ENCODE measurements around the gene OPTN. TPM values are rescaled to one million over a fixed set of nuclear protein-coding genes. Genes with fewer than 3 reads are reported as not detected.
A peak's percentile ranks its signal among the peaks of the same experiment; 100 is the strongest.

The OPTN gene
- total and polyA plus RNA-seq, 4 donors = 54.3 to 68.5 (median 61.0) TPM

DNA sequence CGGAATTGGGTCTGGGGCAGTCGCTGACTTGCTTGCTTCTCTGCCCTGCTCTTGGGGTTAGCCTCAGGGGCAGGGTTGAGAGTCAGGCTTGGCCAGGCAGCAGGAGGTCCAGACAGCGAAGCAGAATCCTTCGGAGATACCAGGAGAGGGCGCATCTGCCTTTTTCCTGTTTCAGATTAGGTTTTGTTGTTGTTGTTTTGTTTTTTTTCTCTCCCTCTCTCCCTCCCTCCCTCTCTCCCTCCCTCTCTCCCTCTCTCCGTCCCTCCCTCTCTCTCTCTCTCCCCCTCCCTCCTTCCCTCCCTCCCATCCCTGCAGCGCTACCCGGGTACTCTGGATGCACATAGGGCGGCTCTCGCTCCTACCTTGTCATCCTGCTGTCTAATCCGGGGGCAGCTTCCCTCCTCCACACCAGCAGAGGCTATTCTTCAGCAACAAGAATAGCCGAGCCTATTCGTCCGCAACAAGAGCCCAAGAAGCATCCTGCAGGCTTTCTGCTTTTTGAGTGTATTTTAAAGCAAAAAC is 758 bp upstream of the OPTN start:
- peak overlapping the region; percentile 81 for H3K27ac ChIP-seq (ENCODE audit: low read depth, low read length)
- WGBS (ENCODE audit: insufficient coverage) = 4% methylated on average over 7 of the region's 14 CpGs

DNA sequence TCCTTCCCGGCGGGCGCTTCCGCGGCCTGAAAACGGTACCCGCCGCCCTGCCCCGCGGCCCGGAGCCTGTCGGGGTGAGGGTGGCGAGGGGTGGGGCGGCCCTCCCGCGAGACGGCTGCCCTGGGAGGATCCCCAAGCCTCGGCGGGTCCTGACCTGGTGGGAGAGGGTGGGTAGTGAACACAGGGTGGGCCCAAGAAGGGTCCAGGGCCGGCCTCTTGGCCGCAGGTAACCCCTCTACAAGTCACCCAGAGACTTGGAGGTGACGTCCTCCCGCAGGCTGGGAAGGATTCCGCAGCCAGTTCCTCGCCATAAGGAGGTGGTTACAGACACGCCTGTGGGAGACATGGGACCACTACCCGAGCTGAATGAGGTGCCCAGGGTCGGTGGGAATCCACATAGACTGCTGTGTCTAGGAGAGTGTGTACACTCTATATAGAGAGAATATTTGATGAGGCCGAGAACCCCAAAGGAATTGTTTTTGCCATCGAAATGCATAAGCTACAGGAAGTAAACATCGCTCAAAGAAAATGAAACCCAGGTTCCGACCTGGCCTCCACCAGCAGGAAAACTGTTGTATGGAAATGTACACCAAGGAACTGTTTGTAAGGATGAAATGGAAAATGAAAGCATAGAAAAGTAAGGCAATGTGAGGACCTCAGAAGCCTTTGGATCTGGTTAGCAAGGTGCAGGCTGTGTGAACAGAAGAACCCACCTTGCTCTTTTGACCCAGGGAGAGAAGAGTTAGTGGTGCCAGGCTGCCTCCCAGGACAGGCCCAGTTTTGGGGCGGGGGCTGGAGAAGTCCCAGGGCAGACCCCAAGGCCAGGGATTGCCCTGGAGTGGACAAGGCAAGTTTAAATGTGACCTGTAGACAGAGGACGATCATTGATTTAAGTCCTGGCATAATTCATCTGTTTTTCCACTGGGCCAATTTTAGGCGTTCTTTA is 659 bp downstream of the OPTN start:
- Histone ChIP-seq H3K4me1 (ENCODE audit: control insufficient read depth, insufficient read depth, low read length) (peaks cover 26% of the 10 kb centered on the region), H3K36me3 (ENCODE audit: control insufficient read depth, insufficient read depth, low read length) (no peaks in the 10 kb centered on the region), H3K4me3 (ENCODE audit: low read depth, low read length) (peak overlapping the region; percentile 81), H3K27me3 (ENCODE audit: control insufficient read depth, insufficient read depth, low read length) (no peaks in the 10 kb centered on the region), H3K27ac (ENCODE audit: low read depth, low read length) (peak overlapping the region; percentile 47), H3K9me3 (ENCODE audit: control insufficient read depth, insufficient read depth, low read length) (no peaks in the 10 kb centered on the region)
- WGBS (ENCODE audit: insufficient coverage) = 14% methylated on average over 28 of the region's 35 CpGs
- DNase-seq (ENCODE audit: low read depth in 4 of 6, low spot score in 6 of 6) = peak in 2 of 6 donors; percentile 54 to 65

More for the DNA sequence above, 758 bp upstream of the OPTN start:
- DNase-seq (ENCODE audit: low read depth in 4 of 6, low spot score in 6 of 6) = peak in 5 of 6 donors; percentile 43 to 95 (median 56)
- no peaks in the 10 kb centered on the region for H3K9me3 ChIP-seq (ENCODE audit: control insufficient read depth, insufficient read depth, low read length)
- H3K36me3 ChIP-seq (ENCODE audit: control insufficient read depth, insufficient read depth, low read length) = no peaks in the 10 kb centered on the region
- H3K4me1 ChIP-seq (ENCODE audit: control insufficient read depth, insufficient read depth, low read length) = peaks cover 26% of the 10 kb centered on the region
- H3K27me3 ChIP-seq (ENCODE audit: control insufficient read depth, insufficient read depth, low read length) = no peaks in the 10 kb centered on the region
- H3K4me3 ChIP-seq (ENCODE audit: low read depth, low read length) = peak overlapping the region; percentile 81

DNA sequence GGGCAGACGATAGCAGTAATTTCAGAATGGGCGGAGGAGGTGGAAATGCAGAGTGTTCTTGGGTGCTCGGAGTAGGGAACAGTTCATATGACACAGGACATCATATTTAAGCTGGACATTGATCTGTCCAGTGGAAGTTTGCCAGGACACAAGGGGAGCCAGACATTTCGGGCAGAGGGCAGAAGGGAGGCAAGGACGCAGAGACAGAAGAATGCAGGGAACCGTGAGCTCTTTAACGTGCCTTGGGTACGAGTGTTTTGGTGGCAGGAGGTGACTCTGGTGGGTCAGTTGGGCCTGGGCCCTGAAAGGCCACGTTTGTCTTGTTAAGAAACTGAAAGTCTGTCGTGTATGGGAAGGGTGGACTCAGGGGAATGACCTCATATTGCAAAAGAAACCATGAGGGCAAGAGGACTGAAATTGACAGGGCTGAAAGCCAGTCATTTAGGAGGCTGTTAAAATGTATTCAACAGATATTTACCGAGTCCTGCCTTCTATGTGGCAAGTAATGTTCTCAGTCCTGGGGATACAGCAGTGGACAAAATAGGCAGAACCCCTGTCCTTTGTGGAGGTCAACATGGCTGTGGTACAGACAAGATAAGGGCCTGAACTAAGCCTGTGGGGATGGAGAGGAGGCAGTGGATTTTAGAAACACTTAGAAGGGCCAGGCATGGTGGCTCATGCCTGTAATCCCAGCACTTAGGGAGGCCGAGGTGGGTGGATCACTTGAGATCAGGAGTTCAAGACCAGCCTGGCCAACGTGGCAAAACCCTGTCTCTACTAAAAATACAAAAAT is 2.2 kb downstream of the OPTN start:
- H3K9me3 ChIP-seq (ENCODE audit: control insufficient read depth, insufficient read depth, low read length) = no peaks in the 10 kb centered on the region
- H3K4me3 ChIP-seq (ENCODE audit: low read depth, low read length) = no peak overlapping the region
- WGBS (ENCODE audit: insufficient coverage) = 63% methylated on average over 11 of the region's 13 CpGs
- no peaks in the 10 kb centered on the region for H3K27me3 ChIP-seq (ENCODE audit: control insufficient read depth, insufficient read depth, low read length)
- DNase-seq (ENCODE audit: low read depth in 4 of 6, low spot score in 6 of 6) = no peak
- H3K36me3 ChIP-seq (ENCODE audit: control insufficient read depth, insufficient read depth, low read length) = no peaks in the 10 kb centered on the region
- no peak overlapping the region for H3K27ac ChIP-seq (ENCODE audit: low read depth, low read length)
- peaks cover 26% of the 10 kb centered on the region for H3K4me1 ChIP-seq (ENCODE audit: control insufficient read depth, insufficient read depth, low read length)

DNA sequence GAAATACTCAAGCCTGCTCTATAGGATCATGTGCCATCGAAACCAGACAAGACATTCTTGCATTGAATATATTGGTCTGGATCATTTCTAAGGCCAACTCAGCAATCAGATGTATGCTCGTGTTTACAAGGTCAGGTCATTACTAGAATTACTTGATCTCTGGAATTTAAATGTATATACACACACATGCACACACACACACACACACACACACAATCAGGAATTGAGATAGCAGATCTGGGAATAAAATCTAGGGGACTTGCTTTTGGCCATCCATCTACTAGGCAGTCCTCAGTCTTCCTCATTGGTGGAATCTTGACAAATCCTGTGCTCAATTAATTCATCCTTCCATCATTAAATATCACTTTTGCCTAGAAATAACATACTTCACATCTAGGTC is 3.6 kb downstream of the OPTN start:
- DNase-seq (ENCODE audit: low read depth in 4 of 6, low spot score in 6 of 6) = no peak
- H3K9me3 ChIP-seq (ENCODE audit: control insufficient read depth, insufficient read depth, low read length) = no peaks in the 10 kb centered on the region
- H3K4me3 ChIP-seq (ENCODE audit: low read depth, low read length) = no peak overlapping the region
- WGBS (ENCODE audit: insufficient coverage) = 100% methylated on average over 1 of the region's 2 CpGs
- H3K27ac ChIP-seq (ENCODE audit: low read depth, low read length) = no peak overlapping the region
- H3K4me1 ChIP-seq (ENCODE audit: control insufficient read depth, insufficient read depth, low read length) = peaks cover 19% of the 10 kb centered on the region
- H3K36me3 ChIP-seq (ENCODE audit: control insufficient read depth, insufficient read depth, low read length) = no peaks in the 10 kb centered on the region
- no peaks in the 10 kb centered on the region for H3K27me3 ChIP-seq (ENCODE audit: control insufficient read depth, insufficient read depth, low read length)

DNA sequence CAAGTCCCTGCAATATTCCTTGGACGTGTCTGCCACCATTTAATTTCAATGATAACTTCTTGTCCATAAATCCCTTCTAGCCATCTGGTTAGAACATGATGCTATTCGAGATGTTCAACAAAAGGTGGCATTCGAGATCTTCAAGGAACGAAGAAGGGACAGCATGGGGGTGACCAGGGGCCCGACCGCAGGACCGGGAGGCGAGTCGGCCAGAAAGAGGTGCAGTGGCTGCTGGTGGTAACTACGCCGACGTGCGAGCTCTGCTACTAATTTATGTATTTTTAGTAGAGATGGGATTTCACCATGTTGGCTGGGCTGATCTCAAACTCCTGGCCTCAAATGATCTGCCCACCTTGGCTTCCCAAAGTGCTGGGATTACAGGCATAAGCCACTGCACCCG is 4.7 kb downstream of the OPTN start:
- Histone ChIP-seq H3K4me3 (ENCODE audit: low read depth, low read length) (no peak overlapping the region), H3K27me3 (ENCODE audit: control insufficient read depth, insufficient read depth, low read length) (no peaks in the 10 kb centered on the region), H3K27ac (ENCODE audit: low read depth, low read length) (no peak overlapping the region), H3K4me1 (ENCODE audit: control insufficient read depth, insufficient read depth, low read length) (peaks cover 8% of the 10 kb centered on the region), H3K9me3 (ENCODE audit: control insufficient read depth, insufficient read depth, low read length) (no peaks in the 10 kb centered on the region), H3K36me3 (ENCODE audit: control insufficient read depth, insufficient read depth, low read length) (peaks cover 3% of the 10 kb centered on the region)
- no peak for DNase-seq (ENCODE audit: low read depth in 4 of 6, low spot score in 6 of 6)
- 94% methylated on average over 7 of the region's 14 CpGs for WGBS (ENCODE audit: insufficient coverage)

DNA sequence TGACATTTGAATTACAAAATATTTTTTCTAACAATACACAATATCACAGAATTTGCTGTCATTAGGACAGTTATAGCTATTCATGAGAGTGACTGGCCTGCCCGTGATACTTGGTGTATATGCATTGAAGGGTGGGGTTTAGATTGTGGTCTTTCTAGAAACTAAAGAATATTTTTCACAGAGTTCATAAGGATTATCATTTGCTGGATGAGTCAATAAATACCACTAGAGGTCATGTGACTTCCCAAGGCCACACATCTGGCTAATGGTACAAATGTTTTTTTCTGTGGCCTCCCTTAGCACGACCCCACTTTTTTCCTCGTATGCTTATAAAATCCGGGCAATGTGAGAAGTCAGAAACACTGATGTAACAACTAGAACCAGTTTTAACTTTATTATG is 5.2 kb downstream of the OPTN start:
- no peak overlapping the region for H3K27ac ChIP-seq (ENCODE audit: low read depth, low read length)
- peaks cover 4% of the 10 kb centered on the region for H3K36me3 ChIP-seq (ENCODE audit: control insufficient read depth, insufficient read depth, low read length)
- no peak overlapping the region for H3K4me3 ChIP-seq (ENCODE audit: low read depth, low read length)
- no peaks in the 10 kb centered on the region for H3K9me3 ChIP-seq (ENCODE audit: control insufficient read depth, insufficient read depth, low read length)
- H3K4me1 ChIP-seq (ENCODE audit: control insufficient read depth, insufficient read depth, low read length) = peaks cover 8% of the 10 kb centered on the region
- no CpG with 5 or more reads among the region's 4 CpGs for WGBS (ENCODE audit: insufficient coverage)
- no peak for DNase-seq (ENCODE audit: low read depth in 4 of 6, low spot score in 6 of 6)
- H3K27me3 ChIP-seq (ENCODE audit: control insufficient read depth, insufficient read depth, low read length) = no peaks in the 10 kb centered on the region

DNA sequence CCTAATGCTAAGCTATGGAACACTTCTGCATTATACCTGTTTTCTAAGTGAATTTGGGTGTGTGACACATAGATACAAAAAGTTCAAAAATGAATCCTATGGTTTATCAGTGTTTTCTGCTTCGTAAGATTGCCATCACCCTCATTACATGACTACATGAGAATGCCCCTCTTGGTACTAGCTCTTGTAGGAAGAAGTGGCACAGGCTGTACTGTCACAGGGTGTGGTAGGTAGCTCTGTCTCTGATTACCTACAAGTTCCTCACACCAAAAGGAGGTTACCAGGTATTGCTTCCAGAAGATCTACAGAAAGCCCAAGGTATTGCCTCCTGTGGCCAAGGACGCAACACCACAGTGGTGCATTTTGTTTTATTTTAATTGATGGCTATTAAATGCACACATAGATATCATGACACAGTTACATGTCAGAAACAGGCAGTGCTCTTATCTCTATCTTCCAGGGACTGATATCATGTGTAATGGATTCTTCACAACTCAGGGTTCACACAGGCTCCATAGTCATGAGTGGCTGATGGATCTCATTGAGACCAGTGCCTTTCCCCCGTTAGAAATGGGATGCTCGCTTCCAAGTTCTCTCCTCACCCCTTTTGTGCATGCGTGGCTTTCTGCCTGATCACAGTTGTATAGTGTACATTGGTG is 6.6 kb downstream of the OPTN start:
- 100% methylated on average over 1 of the region's 5 CpGs for WGBS (ENCODE audit: insufficient coverage)
- Histone ChIP-seq H3K36me3 (ENCODE audit: control insufficient read depth, insufficient read depth, low read length) (peaks cover 6% of the 10 kb centered on the region), H3K4me3 (ENCODE audit: low read depth, low read length) (no peak overlapping the region), H3K27ac (ENCODE audit: low read depth, low read length) (no peak overlapping the region), H3K4me1 (ENCODE audit: control insufficient read depth, insufficient read depth, low read length) (no peaks in the 10 kb centered on the region), H3K27me3 (ENCODE audit: control insufficient read depth, insufficient read depth, low read length) (no peaks in the 10 kb centered on the region), H3K9me3 (ENCODE audit: control insufficient read depth, insufficient read depth, low read length) (no peaks in the 10 kb centered on the region)
- DNase-seq (ENCODE audit: low read depth in 4 of 6, low spot score in 6 of 6) = no peak

DNA sequence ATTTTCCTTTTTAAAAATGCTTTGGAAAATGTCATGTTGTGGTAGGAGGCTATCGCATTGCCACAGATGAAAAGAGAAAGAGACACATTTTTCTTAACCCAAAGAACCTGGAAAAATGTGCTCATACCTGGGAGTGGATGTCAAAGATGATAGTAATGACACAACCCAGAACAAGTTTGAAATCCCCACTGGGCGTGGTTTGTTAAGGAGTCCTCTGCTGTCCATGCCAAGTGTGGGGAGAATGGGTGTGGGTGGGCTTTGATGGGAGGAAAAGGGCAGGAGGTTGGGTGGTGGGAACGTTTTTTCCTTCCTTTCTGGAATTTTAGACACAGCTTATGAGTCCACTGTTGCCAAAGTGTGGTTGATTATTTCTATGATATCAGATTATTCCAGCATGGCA is 10.9 kb downstream of the OPTN start:
- Histone ChIP-seq H3K4me3 (ENCODE audit: low read depth, low read length) (no peak overlapping the region), H3K36me3 (ENCODE audit: control insufficient read depth, insufficient read depth, low read length) (peaks cover 23% of the 10 kb centered on the region), H3K27ac (ENCODE audit: low read depth, low read length) (no peak overlapping the region), H3K9me3 (ENCODE audit: control insufficient read depth, insufficient read depth, low read length) (no peaks in the 10 kb centered on the region), H3K27me3 (ENCODE audit: control insufficient read depth, insufficient read depth, low read length) (no peaks in the 10 kb centered on the region), H3K4me1 (ENCODE audit: control insufficient read depth, insufficient read depth, low read length) (no peaks in the 10 kb centered on the region)
- WGBS (ENCODE audit: insufficient coverage) = 73% methylated on average over 2 of the region's 3 CpGs
- DNase-seq (ENCODE audit: low read depth in 4 of 6, low spot score in 6 of 6) = no peak

DNA sequence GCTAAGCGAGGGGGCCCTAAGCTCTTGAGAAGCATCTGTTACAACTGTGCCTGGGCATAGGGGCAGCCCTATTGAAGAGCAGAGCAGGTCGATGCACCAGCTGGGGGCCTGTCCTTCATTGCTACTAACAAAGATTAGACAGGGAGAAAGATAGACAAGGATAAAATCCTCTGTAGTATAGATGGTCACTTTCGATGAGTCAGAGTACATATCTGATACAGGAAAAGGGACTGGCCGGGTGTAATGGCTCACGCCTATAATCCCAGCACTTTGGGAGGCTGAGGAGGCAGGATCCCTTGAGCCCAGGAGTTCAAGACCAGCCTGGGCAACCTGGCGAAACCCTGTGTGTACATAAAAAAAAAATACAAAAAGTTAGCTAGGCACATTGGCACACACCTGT is 13.6 kb downstream of the OPTN start:
- DNase-seq (ENCODE audit: low read depth in 4 of 6, low spot score in 6 of 6) = no peak
- Histone ChIP-seq H3K27ac (ENCODE audit: low read depth, low read length) (no peak overlapping the region), H3K4me3 (ENCODE audit: low read depth, low read length) (no peak overlapping the region), H3K4me1 (ENCODE audit: control insufficient read depth, insufficient read depth, low read length) (no peaks in the 10 kb centered on the region), H3K9me3 (ENCODE audit: control insufficient read depth, insufficient read depth, low read length) (no peaks in the 10 kb centered on the region), H3K27me3 (ENCODE audit: control insufficient read depth, insufficient read depth, low read length) (no peaks in the 10 kb centered on the region), H3K36me3 (ENCODE audit: control insufficient read depth, insufficient read depth, low read length) (peaks cover 32% of the 10 kb centered on the region)
- 85% methylated on average over 5 of the region's 6 CpGs for WGBS (ENCODE audit: insufficient coverage)

All from spinal cord (tissue), 10 donors.